GM12878 (cell line): ENCODE measurements around the gene PLEKHD1. TPM values are rescaled to one million over a fixed set of nuclear protein-coding genes. Genes with fewer than 3 reads are reported as not detected.

ENCODE experiments used
- ATAC-seq: fragments of 200-7000 bp; cut with Tn5 transposase; 3 replicates; pipeline ENCODE4 v1.9.1; 2020; ENCODE audit warnings: mild to moderate bottlenecking, moderate library complexity
- BruUV-seq: library from RNA; stranded (reverse); fragments of 400-500 nt; replicated peaks from 2 replicates; lab custom pipeline; 2021; lab: Mats Ljungman, UMichigan
- CTCF ChIA-PET: fragments of 300-600 bp; sonication (Branson Sonifier 250); formaldehyde crosslinking; extraction: SDS; loops from one replicate; lab custom pipeline; 2021; ENCODE audit warnings: inconsistent platforms; lab: Yijun Ruan, JAX
- POLR2A ChIA-PET: fragments of 350-600 bp; formaldehyde crosslinking; extraction: SDS; loops from one replicate; lab custom pipeline; 2021; ENCODE audit warnings: inconsistent platforms; lab: Charles Lee
- RAD21 ChIA-PET: fragments of 300-600 bp; sonication (Branson Sonifier 250); formaldehyde crosslinking; loops from one replicate; lab custom pipeline; 2023; ENCODE audit warnings: antibody characterized with exemption; ENCODE audit not compliant: unreplicated experiment; lab: Charles Lee
- SMC1A ChIA-PET: fragments of 300-600 bp; sonication (Branson Sonifier 250); formaldehyde crosslinking; loops from one replicate; lab custom pipeline; 2023; ENCODE audit not compliant: unreplicated experiment, uncharacterized antibody; lab: Charles Lee
- DNase-seq: peaks from one replicate; pipeline ENCODE4 v3.0.0-alpha.2; 2011; ENCODE audit warnings: low read depth, low spot score
- FAIRE-seq: peaks from 3 replicates; lab custom pipeline; 2011; peaks lifted over from hg19 to GRCh38; lab: Jason Lieb, UNC
- H2AFZ ChIP-seq: 2 replicates; pipeline ENCODE4 v1.6.0; 2011; ENCODE audit warnings: low read depth, low read length, control low read depth; ENCODE audit not compliant: control insufficient read depth
- H3K27ac ChIP-seq: 2 replicates; pipeline ENCODE4 v1.5.1; 2011; ENCODE audit warnings: control low read depth; ENCODE audit not compliant: control insufficient read depth, insufficient read depth
- H3K27me3 ChIP-seq, 2 experiments: replicated peaks in 1 of 2; 2 replicates each; pipeline versions ENCODE4 v1.6.0 to v1.6.1; 2011; ENCODE audit warnings: low read length in 1 of 2; ENCODE audit not compliant: control insufficient read depth in 2 of 2, insufficient read depth in 2 of 2
- H3K36me3 ChIP-seq, 2 experiments: 2 replicates each; pipeline ENCODE4 v1.5.1; 2011; ENCODE audit warnings: low read length in 1 of 2; ENCODE audit not compliant: control insufficient read depth in 2 of 2, insufficient read depth in 2 of 2
- H3K4me1 ChIP-seq: 2 replicates; pipeline ENCODE4 v1.6.1; 2011; ENCODE audit warnings: mild to moderate bottlenecking, low read length, moderate library complexity, mixed read lengths; ENCODE audit not compliant: control insufficient read depth, insufficient read depth
- H3K4me2 ChIP-seq: 2 replicates; pipeline ENCODE4 v1.6.0; 2011; ENCODE audit warnings: control low read depth; ENCODE audit not compliant: control insufficient read depth, insufficient read depth
- H3K4me3 ChIP-seq: fragments of 200-600 bp; sonication (generic); 2 replicates; pipeline ENCODE4 v1.5.1; 2016
- H3K79me2 ChIP-seq: 2 replicates; pipeline ENCODE4 v1.6.0; 2011; ENCODE audit warnings: low read length; ENCODE audit not compliant: control insufficient read depth, insufficient read depth
- H3K9ac ChIP-seq: 2 replicates; pipeline ENCODE4 v1.8.0; 2011; ENCODE audit warnings: low read length, control low read depth, mixed read lengths; ENCODE audit not compliant: control insufficient read depth, insufficient read depth
- H3K9me3 ChIP-seq: replicated peaks from 3 replicates; pipeline ENCODE4 v1.5.1; 2011; ENCODE audit warnings: mild to moderate bottlenecking, low read length; ENCODE audit not compliant: control insufficient read depth, insufficient read depth
- H4K20me1 ChIP-seq: 2 replicates; pipeline ENCODE4 v1.6.0; 2011; ENCODE audit not compliant: control insufficient read depth, insufficient read depth
- FOXK2 ChIP-seq: fragments of 450-650 bp; IDR thresholded peaks from 2 replicates; pipeline ENCODE4 v1.6.1; 2017; ENCODE audit warnings: mild to moderate bottlenecking, moderate library complexity
- IRF4 ChIP-seq: IDR thresholded peaks from 2 replicates; pipeline ENCODE4 v1.6.1; 2011; ENCODE audit warnings: low read depth, low read length
- SMAD1 ChIP-seq: fragments of 450-650 bp; IDR thresholded peaks from 2 replicates; pipeline ENCODE4 v1.6.1; 2018; ENCODE audit warnings: mild to moderate bottlenecking, low read depth; ENCODE audit not compliant: partially characterized antibody
- SMC3 ChIP-seq: IDR thresholded peaks from 2 replicates; pipeline ENCODE4 v1.6.1; 2011; ENCODE audit warnings: low read length, improper control_type of control experiment, borderline replicate concordance
- TBL1XR1 ChIP-seq: IDR thresholded peaks from 2 replicates; pipeline ENCODE4 v1.6.1; 2012; ENCODE audit warnings: low read depth, low read length, improper control_type of control experiment
- ZNF217 ChIP-seq: fragments of 450-650 bp; IDR thresholded peaks from 2 replicates; pipeline ENCODE4 v1.6.1; 2017; ENCODE audit warnings: antibody characterized with exemption, mild to moderate bottlenecking
- WGBS: methylation state at CpG from one replicate; pipeline ENCODE4 v1.1.6; 2016; ENCODE audit warnings: low lambda C conversion rate; ENCODE audit not compliant: insufficient replicate concordance, insufficient coverage; ENCODE audit errors: missing lambda C conversion rate; 5-methylcytosine and 5-hydroxymethylcytosine counted together
- in situ Hi-C: fragments of 300-500 bp; cut with MboI; formaldehyde crosslinking; loops from 9 replicates; pipeline ENCODE4 v1.14.3; 2018; ENCODE audit warnings: mixed read lengths
- intact Hi-C: fragments of 100-400 bp; cut with micrococcal nuclease; formaldehyde crosslinking; loops from one replicate; pipeline ENCODE4 v1.14.2; 2022; ENCODE audit not compliant: unreplicated experiment
- polyA plus RNA-seq, 11 experiments: library from polyadenylated mRNA; depleted of rRNA in 4 of 11; unstranded in 6 of 11; stranded (reverse) in 5 of 11; fragments of >200 nt; fragmentation: Nextera tagmentation in 4 of 11; fragmentation: Illumina TruSeq in 1 of 11; extraction: Ambion mirVana in 4 of 11; extraction: Trizol in 1 of 11; gene quantifications; 1 replicate in 1 of 11; 2 replicates in 10 of 11; pipeline versions ENCODE4 v1.2.1 to v1.2.3, GENCODE V29; 2011 to 2016; ENCODE audit warnings: inconsistent platforms in 2 of 11, missing spikeins in 2 of 11, low read depth in 1 of 11
- total RNA-seq, 4 experiments: library from RNA; depleted of rRNA in 3 of 4; stranded (reverse); fragments of >200 nt in 3 of 4; fragmentation: Illumina TruSeq in 1 of 4; extraction: Trizol in 1 of 4; gene quantifications; 2 replicates each; pipeline versions ENCODE4 v1.2.1 to v1.2.3, GENCODE V29; 2013 to 2021
- TF ChIP-seq, protein P1 (sequence below): fragments of 450-650 bp; IDR thresholded peaks from 2 replicates; pipeline ENCODE4 v1.6.1; 2017; ENCODE audit warnings: mild to moderate bottlenecking
- TF ChIP-seq, protein P2 (sequence below): fragments of 150-350 bp; IDR thresholded peaks from 2 replicates; pipeline ENCODE4 v1.6.1; 2016; ENCODE audit warnings: low read depth, low read length

Gene PLEKHD1
- total and polyA plus RNA-seq, 10 of the 15 experiments (the other 5 are each of a cell fraction or from before 2014, with no cell fraction given), result 0.01 to 0.08 (median 0.04) TPM; not detected in 6

DNA sequence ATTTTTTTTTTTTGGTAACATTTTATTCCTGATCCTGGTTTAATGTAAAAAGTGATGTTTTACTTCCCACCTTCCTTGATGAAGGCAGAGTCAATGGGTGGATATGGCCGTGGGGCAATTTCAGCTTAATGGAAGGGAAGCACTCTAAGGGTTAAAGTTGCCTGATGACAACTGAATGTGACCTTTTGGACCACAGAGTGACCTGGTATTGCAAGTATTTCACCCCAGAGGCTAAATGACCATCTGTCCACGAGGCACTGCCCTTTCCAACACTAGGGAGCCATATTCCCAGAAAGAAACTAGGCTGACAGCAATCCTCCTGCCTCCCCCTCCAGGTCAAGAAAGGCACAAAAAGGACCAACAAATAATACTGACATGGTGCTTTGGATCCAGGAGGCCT, 85.3 kb downstream of the PLEKHD1 start:
- in situ Hi-C loops (no loop called here), intact Hi-C loops (loop anchor here (10.0 kb wide), 1 partner anchor 95 kb away; no protein-coding TSS in a partner anchor)
- no peak overlapping the region for H3K9ac ChIP-seq
- no peaks in the 10 kb centered on the region for H4K20me1 ChIP-seq
- no peak overlapping the region for H2AFZ ChIP-seq
- POLR2A ChIA-PET, result no interaction called here
- FAIRE-seq (no peak), ATAC-seq (no peak), DNase-seq (no peak)
- RAD21 ChIA-PET, result no interaction called here
- CTCF ChIA-PET, result interaction anchor here (1.1 kb wide), 1 partner anchor 327 kb away, joined by 4 read pairs; no protein-coding TSS in a partner anchor
- no peak overlapping the region for H3K4me2 ChIP-seq
- H3K9me3 ChIP-seq, result no peaks in the 10 kb centered on the region; the same call in 2 of the 3 replicates
- H3K27ac ChIP-seq, result no peak overlapping the region
- SMC1A ChIA-PET, result interaction anchor here (1.4 to 1.6 kb wide), 2 partner anchors 159 to 328 kb away, joined by 3 to 6 read pairs; no protein-coding TSS in a partner anchor
- peaks cover 13 to 16% of the 10 kb centered on the region in 2 experiments for H3K27me3 ChIP-seq
- 20% methylated on average over 2 of the region's 2 CpGs for WGBS
- TF ChIP-seq SMC3 (no peak), FOXK2 (no peak), IRF4 (no peak), SMAD1 (no peak), TBL1XR1 (no peak), ZNF217 (no peak)
- TF ChIP-seq, protein P1, sequence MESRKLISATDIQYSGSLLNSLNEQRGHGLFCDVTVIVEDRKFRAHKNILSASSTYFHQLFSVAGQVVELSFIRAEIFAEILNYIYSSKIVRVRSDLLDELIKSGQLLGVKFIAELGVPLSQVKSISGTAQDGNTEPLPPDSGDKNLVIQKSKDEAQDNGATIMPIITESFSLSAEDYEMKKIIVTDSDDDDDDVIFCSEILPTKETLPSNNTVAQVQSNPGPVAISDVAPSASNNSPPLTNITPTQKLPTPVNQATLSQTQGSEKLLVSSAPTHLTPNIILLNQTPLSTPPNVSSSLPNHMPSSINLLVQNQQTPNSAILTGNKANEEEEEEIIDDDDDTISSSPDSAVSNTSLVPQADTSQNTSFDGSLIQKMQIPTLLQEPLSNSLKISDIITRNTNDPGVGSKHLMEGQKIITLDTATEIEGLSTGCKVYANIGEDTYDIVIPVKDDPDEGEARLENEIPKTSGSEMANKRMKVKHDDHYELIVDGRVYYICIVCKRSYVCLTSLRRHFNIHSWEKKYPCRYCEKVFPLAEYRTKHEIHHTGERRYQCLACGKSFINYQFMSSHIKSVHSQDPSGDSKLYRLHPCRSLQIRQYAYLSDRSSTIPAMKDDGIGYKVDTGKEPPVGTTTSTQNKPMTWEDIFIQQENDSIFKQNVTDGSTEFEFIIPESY, result no peak
- TF ChIP-seq, protein P2, sequence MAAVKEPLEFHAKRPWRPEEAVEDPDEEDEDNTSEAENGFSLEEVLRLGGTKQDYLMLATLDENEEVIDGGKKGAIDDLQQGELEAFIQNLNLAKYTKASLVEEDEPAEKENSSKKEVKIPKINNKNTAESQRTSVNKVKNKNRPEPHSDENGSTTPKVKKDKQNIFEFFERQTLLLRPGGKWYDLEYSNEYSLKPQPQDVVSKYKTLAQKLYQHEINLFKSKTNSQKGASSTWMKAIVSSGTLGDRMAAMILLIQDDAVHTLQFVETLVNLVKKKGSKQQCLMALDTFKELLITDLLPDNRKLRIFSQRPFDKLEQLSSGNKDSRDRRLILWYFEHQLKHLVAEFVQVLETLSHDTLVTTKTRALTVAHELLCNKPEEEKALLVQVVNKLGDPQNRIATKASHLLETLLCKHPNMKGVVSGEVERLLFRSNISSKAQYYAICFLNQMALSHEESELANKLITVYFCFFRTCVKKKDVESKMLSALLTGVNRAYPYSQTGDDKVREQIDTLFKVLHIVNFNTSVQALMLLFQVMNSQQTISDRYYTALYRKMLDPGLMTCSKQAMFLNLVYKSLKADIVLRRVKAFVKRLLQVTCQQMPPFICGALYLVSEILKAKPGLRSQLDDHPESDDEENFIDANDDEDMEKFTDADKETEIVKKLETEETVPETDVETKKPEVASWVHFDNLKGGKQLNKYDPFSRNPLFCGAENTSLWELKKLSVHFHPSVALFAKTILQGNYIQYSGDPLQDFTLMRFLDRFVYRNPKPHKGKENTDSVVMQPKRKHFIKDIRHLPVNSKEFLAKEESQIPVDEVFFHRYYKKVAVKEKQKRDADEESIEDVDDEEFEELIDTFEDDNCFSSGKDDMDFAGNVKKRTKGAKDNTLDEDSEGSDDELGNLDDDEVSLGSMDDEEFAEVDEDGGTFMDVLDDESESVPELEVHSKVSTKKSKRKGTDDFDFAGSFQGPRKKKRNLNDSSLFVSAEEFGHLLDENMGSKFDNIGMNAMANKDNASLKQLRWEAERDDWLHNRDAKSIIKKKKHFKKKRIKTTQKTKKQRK, result no peak
- no peaks in the 10 kb centered on the region for H3K36me3 ChIP-seq
- H3K4me1 ChIP-seq, result no peaks in the 10 kb centered on the region
- no TSS peak for BruUV-seq
- H3K4me3 ChIP-seq, result no peak overlapping the region
- no peaks in the 10 kb centered on the region for H3K79me2 ChIP-seq
